ENCODE measurements around the gene CCDC177. TPM values are rescaled to one million over a fixed set of nuclear protein-coding genes. Genes with fewer than 3 reads are reported as not detected.

The CCDC177 gene
- total RNA-seq, 4 donors from 2014 or later, result 0.22 TPM; not detected in 3

GRCh38 chr14:69538766-69539165 is 35.9 kb downstream of the CCDC177 start:
- H3K9me3 ChIP-seq, result no peaks in the 10 kb centered on the region
- intact Hi-C loops (cut with DNase I), result loop anchor here (5.0 kb wide), 1 partner anchor 39 kb away; no protein-coding TSS in a partner anchor
- H3K4me1 ChIP-seq, result peaks cover 4 to 37% (median 10%) of the 10 kb centered on the region in 3 donors
- H3K4me3 ChIP-seq, result no peak overlapping the region
- H3K27me3 ChIP-seq, result peaks cover 0 to 10% (median 0%) of the 10 kb centered on the region in 4 donors
- H3K36me3 ChIP-seq, result no peaks in the 10 kb centered on the region
- DNase-seq, result no peak
- H3K27ac ChIP-seq, result no peak overlapping the region
- TF ChIP-seq CTCF (IDR thresholded peaks at IDR 0.05) (no peak), POLR2A (IDR thresholded peaks at IDR 0.05) (no peak)
- 92 to 95% methylated on average over 1 of the region's 1 CpG for WGBS, 2 donors

- DNase-seq, result no peak
- Histone ChIP-seq H3K4me1 (peaks cover 8 to 37% (median 10%) of the 10 kb centered on the region in 3 donors), H3K4me3 (no peak overlapping the region), H3K27ac (peak overlapping the region in 2 of 4 donors; percentile 31 to 65), H3K9me3 (no peaks in the 10 kb centered on the region), H3K27me3 (peaks cover 0 to 6% (median 0%) of the 10 kb centered on the region in 4 donors), H3K36me3 (no peaks in the 10 kb centered on the region)
- TF ChIP-seq POLR2A (IDR thresholded peaks at IDR 0.05) (no peak), CTCF (IDR thresholded peaks at IDR 0.05) (no peak)
- intact Hi-C loops (cut with DNase I), result loop anchor here (5.0 kb wide), 1 partner anchor 39 kb away; no protein-coding TSS in a partner anchor
- 36 to 100% methylated on average over 1 of the region's 1 CpG for WGBS, 2 donors
Observed at GRCh38 chr14:69537900-69538299, 36.8 kb downstream of the CCDC177 start.

GRCh38 chr14:69536971-69537370 is 37.7 kb downstream of the CCDC177 start:
- peaks cover 7 to 44% (median 15%) of the 10 kb centered on the region in 3 donors for H3K4me1 ChIP-seq
- peak overlapping the region in 3 of 4 donors; percentile 31 to 65 (median 39) for H3K27ac ChIP-seq
- no peak overlapping the region for H3K4me3 ChIP-seq
- no peak for TF ChIP-seq CTCF (IDR thresholded peaks at IDR 0.05)
- no peak for TF ChIP-seq POLR2A (IDR thresholded peaks at IDR 0.05)
- H3K9me3 ChIP-seq, result no peaks in the 10 kb centered on the region
- no peaks in the 10 kb centered on the region for H3K36me3 ChIP-seq
- intact Hi-C loops (cut with DNase I), result loop anchor here (5.0 kb wide), 1 partner anchor 40 kb away; no protein-coding TSS in a partner anchor
- peaks cover 0 to 4% (median 0%) of the 10 kb centered on the region in 4 donors for H3K27me3 ChIP-seq
- no peak for DNase-seq

GRCh38 chr14:69535230-69535848 is 39.3 kb downstream of the CCDC177 start:
- 0% methylated on average over 2 to 4 of the region's 4 CpGs for WGBS, 2 donors
- no peak overlapping the region for H3K27ac ChIP-seq
- no peak overlapping the region for H3K4me3 ChIP-seq
- DNase-seq, result no peak
- TF ChIP-seq CTCF (IDR thresholded peaks at IDR 0.05) (peak in 5 of 6 experiments; percentile 37 to 67 (median 41)), POLR2A (IDR thresholded peaks at IDR 0.05) (no peak)
- no peaks in the 10 kb centered on the region for H3K36me3 ChIP-seq
- intact Hi-C loops (cut with DNase I), result loop anchor here (5.0 kb wide), 1 partner anchor 42 kb away; no protein-coding TSS in a partner anchor
- peaks cover 0 to 4% (median 0%) of the 10 kb centered on the region in 4 donors for H3K27me3 ChIP-seq
- no peaks in the 10 kb centered on the region for H3K9me3 ChIP-seq
- H3K4me1 ChIP-seq, result peaks cover 7 to 51% (median 17%) of the 10 kb centered on the region in 3 donors

- H3K4me1 ChIP-seq, result peaks cover 6 to 41% (median 16%) of the 10 kb centered on the region in 3 donors
- H3K36me3 ChIP-seq, result no peaks in the 10 kb centered on the region
- no peak for DNase-seq
- no peak for TF ChIP-seq CTCF (IDR thresholded peaks at IDR 0.05)
- TF ChIP-seq POLR2A (IDR thresholded peaks at IDR 0.05), result no peak
- no peak overlapping the region for H3K4me3 ChIP-seq
- WGBS, 2 donors, result 13 to 22% methylated on average over 3 of the region's 3 CpGs
- H3K9me3 ChIP-seq, result no peaks in the 10 kb centered on the region
- peaks cover 0 to 4% (median 0%) of the 10 kb centered on the region in 4 donors for H3K27me3 ChIP-seq
- intact Hi-C loops (cut with DNase I), result no loop called here
- H3K27ac ChIP-seq, result peak overlapping the region; percentile 29 to 73 (median 56)
Observed at GRCh38 chr14:69532561-69533340, 41.9 kb downstream of the CCDC177 start.

Measured in esophagus squamous epithelium (tissue), 5 donors.